Upper lobe of left lung (tissue), 6 donors: ENCODE results near the gene NHLRC3. TPM values are rescaled to one million over a fixed set of nuclear protein-coding genes. Genes with fewer than 3 reads are reported as not detected.
A peak's percentile ranks its signal among the peaks of the same experiment; 100 is the strongest.

ENCODE experiments used
- ATAC-seq, 2 donors: fragments of 200-7000 bp; cut with Tn5 transposase; one replicate each; pipeline ENCODE4 v1.9.1; 2022; ENCODE audit warnings: mild to moderate bottlenecking in 2 of 2, moderate library complexity in 2 of 2; ENCODE audit not compliant: low FRiP score in 2 of 2
- DNase-seq, 2 donors: peaks; one replicate each; pipeline ENCODE4 v3.0.0-alpha.2; 2019 to 2020
- H3K27ac ChIP-seq, 4 donors: fragments of 200-600 bp; sonication (generic); one replicate each; pipeline ENCODE4 v1.5.1; 2016 to 2019
- H3K27me3 ChIP-seq, 4 donors: fragments of 200-600 bp; sonication (generic); one replicate each; pipeline ENCODE4 v1.5.1; 2017 to 2019
- H3K36me3 ChIP-seq, 4 donors: fragments of 200-600 bp; sonication (generic); one replicate each; pipeline ENCODE4 v1.5.1; 2016 to 2019
- H3K4me1 ChIP-seq, 4 donors: fragments of 200-600 bp; sonication (generic); one replicate each; pipeline ENCODE4 v1.5.1; 2018 to 2019
- H3K4me3 ChIP-seq, 4 donors: fragments of 200-600 bp; sonication (generic); one replicate each; pipeline ENCODE4 v1.5.1; 2017 to 2019; ENCODE audit warnings: mild to moderate bottlenecking in 2 of 4, moderate library complexity in 1 of 4
- H3K9me3 ChIP-seq, 4 donors: fragments of 200-600 bp; sonication (generic); one replicate each; pipeline ENCODE4 v1.5.1; 2018 to 2019
- CTCF ChIP-seq, 6 experiments: fragments of 450-650 bp in 4 of 6; fragments of 200-600 bp in 2 of 6; sonication (generic) in 2 of 6; IDR thresholded peaks; one replicate each; pipeline ENCODE4 v1.5.1; 2016 to 2019; ENCODE audit warnings: antibody characterized with exemption in 6 of 6
- EP300 ChIP-seq, 4 donors: sonication (generic); formaldehyde crosslinking; IDR thresholded peaks; one replicate each; pipeline ENCODE4 v1.5.1; 2017; ENCODE audit warnings: antibody characterized with exemption in 4 of 4, control low read depth in 2 of 4
- POLR2A ChIP-seq, 4 donors: fragments of 450-650 bp; IDR thresholded peaks; one replicate each; pipeline ENCODE4 v1.5.1; 2016 to 2017; ENCODE audit warnings: antibody characterized with exemption in 4 of 4, mild to moderate bottlenecking in 2 of 4
- POLR2AphosphoS5 ChIP-seq, 2 donors: sonication (generic); formaldehyde crosslinking; IDR thresholded peaks; one replicate each; pipeline ENCODE4 v1.5.1; 2017; ENCODE audit warnings: antibody characterized with exemption in 2 of 2
- WGBS, 2 donors: methylation state at CpG; one replicate each; pipeline ENCODE4 v1.1.5; 2017 to 2018; 5-methylcytosine and 5-hydroxymethylcytosine counted together
- total RNA-seq, 6 donors: library from RNA; depleted of rRNA in 4 of 6; stranded (reverse); fragments of >200 nt in 4 of 6; gene quantifications; one replicate each; pipeline versions ENCODE4 v1.1.0 to v1.2.1, GENCODE V29; 2016 to 2021
- donor health status: DM: no; HTN: no; CAD: no; lungs with moderate emphysema.
- donor health status: DM: no; HTN: yes; CAD: no; lungs with severe emphysema.

Gene NHLRC3
- total RNA-seq, 6 donors from 2014 or later: 19.5 to 35.6 (median 30.1) TPM

DNA sequence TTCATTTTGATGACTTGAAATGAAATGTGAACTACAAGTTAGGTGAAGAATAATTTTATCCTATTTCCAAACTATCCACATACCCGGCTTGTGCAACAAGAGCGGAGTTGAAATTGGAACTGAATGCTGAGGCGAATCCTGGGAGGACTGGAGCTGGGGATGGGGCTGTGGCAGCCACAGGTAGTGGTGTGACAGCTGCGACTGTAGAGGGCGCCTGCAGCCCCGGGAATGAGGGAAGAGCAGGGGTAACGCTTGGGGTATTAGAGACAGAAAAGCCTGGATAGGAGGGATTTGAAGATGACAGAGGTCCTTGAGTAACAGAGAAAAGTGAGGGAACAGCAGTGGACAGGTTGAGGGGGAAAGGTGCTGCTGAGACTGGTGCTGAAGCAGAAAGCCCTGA lies 25.6 kb upstream of the NHLRC3 start:
- TF ChIP-seq POLR2AphosphoS5 (IDR thresholded peaks at IDR 0.05) (no peak), CTCF (IDR thresholded peaks at IDR 0.05) (no peak), EP300 (IDR thresholded peaks at IDR 0.05) (no peak), POLR2A (IDR thresholded peaks at IDR 0.05) (no peak)
- ATAC-seq (no peak), DNase-seq (peak in 1 of 2 donors; percentile 7)
- no peaks in the 10 kb centered on the region for H3K4me1 ChIP-seq
- H3K4me3 ChIP-seq: no peak overlapping the region
- H3K27ac ChIP-seq: no peak overlapping the region
- WGBS, 2 donors: 86% methylated on average over 7 of the region's 7 CpGs
- no peaks in the 10 kb centered on the region for H3K27me3 ChIP-seq
- peaks cover 37 to 91% (median 56%) of the 10 kb centered on the region in 4 donors for H3K36me3 ChIP-seq
- no peaks in the 10 kb centered on the region for H3K9me3 ChIP-seq

- Histone ChIP-seq H3K9me3 (no peaks in the 10 kb centered on the region), H3K4me1 (no peaks in the 10 kb centered on the region), H3K27ac (no peak overlapping the region), H3K4me3 (no peak overlapping the region), H3K27me3 (no peaks in the 10 kb centered on the region), H3K36me3 (peaks cover 37 to 93% (median 56%) of the 10 kb centered on the region in 4 donors)
- TF ChIP-seq POLR2AphosphoS5 (IDR thresholded peaks at IDR 0.05) (no peak), EP300 (IDR thresholded peaks at IDR 0.05) (no peak), POLR2A (IDR thresholded peaks at IDR 0.05) (no peak), CTCF (IDR thresholded peaks at IDR 0.05) (no peak)
- WGBS, 2 donors: 83 to 93% methylated on average over 5 of the region's 5 CpGs
- DNase-seq (no peak), ATAC-seq (no peak)
Measured at GRCh38 chr13:39013462-39013861, 24.8 kb upstream of the NHLRC3 start.

GRCh38 chr13:39016087-39016486 lies 22.2 kb upstream of the NHLRC3 start:
- ATAC-seq (no peak), DNase-seq (no peak)
- Histone ChIP-seq H3K9me3 (no peaks in the 10 kb centered on the region), H3K4me1 (peaks cover 0 to 5% (median 0%) of the 10 kb centered on the region in 4 donors), H3K4me3 (no peak overlapping the region), H3K27me3 (no peaks in the 10 kb centered on the region), H3K36me3 (peaks cover 32 to 85% (median 44%) of the 10 kb centered on the region in 4 donors), H3K27ac (no peak overlapping the region)
- WGBS, 2 donors: 69 to 81% methylated on average over 1 of the region's 1 CpG
- TF ChIP-seq CTCF (IDR thresholded peaks at IDR 0.05) (no peak), POLR2AphosphoS5 (IDR thresholded peaks at IDR 0.05) (no peak), POLR2A (IDR thresholded peaks at IDR 0.05) (no peak), EP300 (IDR thresholded peaks at IDR 0.05) (no peak)

- no peak overlapping the region for H3K4me3 ChIP-seq
- H3K36me3 ChIP-seq: peaks cover 28 to 85% (median 39%) of the 10 kb centered on the region in 4 donors
- 24 to 35% methylated on average over 2 of the region's 2 CpGs for WGBS, 2 donors
- TF ChIP-seq CTCF (IDR thresholded peaks at IDR 0.05): peak in 2 of 6 experiments; percentile 8 to 20
- no peak for TF ChIP-seq POLR2AphosphoS5 (IDR thresholded peaks at IDR 0.05)
- DNase-seq: no peak
- ATAC-seq: no peak
- peaks cover 0 to 5% (median 0%) of the 10 kb centered on the region in 4 donors for H3K4me1 ChIP-seq
- no peaks in the 10 kb centered on the region for H3K9me3 ChIP-seq
- H3K27me3 ChIP-seq: no peaks in the 10 kb centered on the region
- no peak overlapping the region for H3K27ac ChIP-seq
Measured at GRCh38 chr13:39016787-39017186, 21.5 kb upstream of the NHLRC3 start.

- TF ChIP-seq POLR2A (IDR thresholded peaks at IDR 0.05) (no peak), POLR2AphosphoS5 (IDR thresholded peaks at IDR 0.05) (no peak), EP300 (IDR thresholded peaks at IDR 0.05) (peak in 1 of 4 donors; percentile 80), CTCF (IDR thresholded peaks at IDR 0.05) (no peak)
- no peak for DNase-seq
- H3K27me3 ChIP-seq: no peaks in the 10 kb centered on the region
- H3K36me3 ChIP-seq: peaks cover 17 to 85% (median 23%) of the 10 kb centered on the region in 4 donors
- no peak for ATAC-seq
- no peak overlapping the region for H3K27ac ChIP-seq
- H3K4me1 ChIP-seq: peaks cover 0 to 16% (median 8%) of the 10 kb centered on the region in 4 donors
- WGBS, 2 donors: 68 to 76% methylated on average over 4 of the region's 4 CpGs
- H3K9me3 ChIP-seq: no peaks in the 10 kb centered on the region
- no peak overlapping the region for H3K4me3 ChIP-seq
Measured at GRCh38 chr13:39020853-39021462, 17.3 kb upstream of the NHLRC3 start.
